Suprapubic skin (tissue), 4 donors: ENCODE data around the gene MCF2L2. TPM values are rescaled to one million over a fixed set of nuclear protein-coding genes. Genes with fewer than 3 reads are reported as not detected.
A peak's percentile ranks its signal among the peaks of the same experiment; 100 is the strongest.

Experiments used
- DNase-seq, 2 donors: peaks; one replicate each; pipeline ENCODE4 v3.0.0-alpha.2; 2019; ENCODE audit warnings: low spot score in 2 of 2
- H3K27ac ChIP-seq: fragments of 200-600 bp; sonication (generic); one replicate; pipeline ENCODE4 v1.5.1; 2019
- H3K27me3 ChIP-seq: fragments of 200-600 bp; sonication (generic); one replicate; pipeline ENCODE4 v1.5.1; 2019
- H3K36me3 ChIP-seq: fragments of 200-600 bp; sonication (generic); one replicate; pipeline ENCODE4 v1.5.1; 2019
- H3K4me1 ChIP-seq: fragments of 200-600 bp; sonication (generic); one replicate; pipeline ENCODE4 v1.5.1; 2019
- H3K4me3 ChIP-seq: fragments of 200-600 bp; sonication (generic); one replicate; pipeline ENCODE4 v1.5.1; 2019; ENCODE audit warnings: mild to moderate bottlenecking
- H3K9me3 ChIP-seq: fragments of 200-600 bp; sonication (generic); one replicate; pipeline ENCODE4 v1.5.1; 2019
- CTCF ChIP-seq, 2 donors: fragments of 200-600 bp in 1 of 2; fragments of 450-650 bp in 1 of 2; sonication (generic) in 1 of 2; IDR thresholded peaks; one replicate each; pipeline ENCODE4 v1.5.1; 2016 to 2019; ENCODE audit warnings: antibody characterized with exemption in 2 of 2, mild to moderate bottlenecking in 1 of 2, moderate library complexity in 1 of 2
- EP300 ChIP-seq: sonication (generic); formaldehyde crosslinking; IDR thresholded peaks from one replicate; pipeline ENCODE4 v1.6.1; 2017; ENCODE audit warnings: antibody characterized with exemption
- POLR2A ChIP-seq, 2 donors: fragments of 450-650 bp; IDR thresholded peaks; one replicate each; pipeline ENCODE4 v1.6.1; 2017; ENCODE audit warnings: antibody characterized with exemption in 2 of 2, mild to moderate bottlenecking in 2 of 2, moderate library complexity in 2 of 2
- POLR2AphosphoS5 ChIP-seq, 3 donors: sonication (generic); formaldehyde crosslinking; IDR thresholded peaks; one replicate each; pipeline ENCODE4 v1.6.1; 2017; ENCODE audit warnings: antibody characterized with exemption in 3 of 3
- WGBS: methylation state at CpG from one replicate; pipeline ENCODE4 v1.1.5; 2018; 5-methylcytosine and 5-hydroxymethylcytosine counted together
- total RNA-seq, 4 donors: library from RNA; depleted of rRNA; stranded (reverse); fragments of >200 nt; gene quantifications; one replicate each; pipeline ENCODE4 v1.1.0, GENCODE V29; 2016

Gene MCF2L2
- total RNA-seq, 4 donors from 2014 or later: 0.36 to 2.2 (median 0.64) TPM

DNA sequence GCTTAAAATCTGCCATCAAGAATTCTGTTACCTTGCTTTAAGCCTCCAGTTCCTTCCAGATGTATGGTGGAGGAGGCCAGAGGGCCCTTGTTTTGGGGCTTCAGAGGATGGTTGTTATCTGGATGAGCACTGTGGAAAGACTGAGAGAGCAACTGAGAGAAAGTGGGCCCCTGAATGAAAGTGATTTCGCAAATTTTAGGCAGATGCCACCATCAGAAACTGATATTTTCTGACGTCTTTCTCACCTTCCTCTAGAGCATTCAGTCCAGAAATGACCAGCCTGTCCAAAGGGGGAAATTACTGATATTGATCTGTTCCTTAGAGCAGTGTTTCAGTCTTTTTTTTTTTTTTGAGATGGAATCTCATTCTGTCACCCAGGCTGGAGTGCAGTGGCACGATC, 162.0 kb downstream of the MCF2L2 start:
- no peaks in the 10 kb centered on the region for H3K27me3 ChIP-seq
- TF ChIP-seq CTCF (IDR thresholded peaks at IDR 0.05) (no peak), POLR2A (IDR thresholded peaks at IDR 0.05) (no peak), EP300 (no peak), POLR2AphosphoS5 (IDR thresholded peaks at IDR 0.05) (no peak)

GRCh38 chr3:183265834-183266417, 162.5 kb downstream of the MCF2L2 start:
- Histone ChIP-seq H3K27me3 (no peaks in the 10 kb centered on the region), H3K36me3 (no peaks in the 10 kb centered on the region), H3K4me1 (peaks cover 62% of the 10 kb centered on the region), H3K4me3 (no peak overlapping the region), H3K27ac (peak overlapping the region; percentile 82), H3K9me3 (no peaks in the 10 kb centered on the region)
- no peak for DNase-seq
- 47% methylated on average over 5 of the region's 5 CpGs for WGBS
- TF ChIP-seq CTCF (IDR thresholded peaks at IDR 0.05): no peak
- peak in 1 of 3 donors; percentile 45 for TF ChIP-seq POLR2AphosphoS5 (IDR thresholded peaks at IDR 0.05)

More for the DNA sequence above, 162.0 kb downstream of the MCF2L2 start:
- no peak for DNase-seq
- 76% methylated on average over 3 of the region's 3 CpGs for WGBS
- H3K4me1 ChIP-seq: peaks cover 58% of the 10 kb centered on the region
- H3K27ac ChIP-seq: peak overlapping the region; percentile 72
- H3K4me3 ChIP-seq: no peak overlapping the region
- no peaks in the 10 kb centered on the region for H3K36me3 ChIP-seq
- no peaks in the 10 kb centered on the region for H3K9me3 ChIP-seq

DNA sequence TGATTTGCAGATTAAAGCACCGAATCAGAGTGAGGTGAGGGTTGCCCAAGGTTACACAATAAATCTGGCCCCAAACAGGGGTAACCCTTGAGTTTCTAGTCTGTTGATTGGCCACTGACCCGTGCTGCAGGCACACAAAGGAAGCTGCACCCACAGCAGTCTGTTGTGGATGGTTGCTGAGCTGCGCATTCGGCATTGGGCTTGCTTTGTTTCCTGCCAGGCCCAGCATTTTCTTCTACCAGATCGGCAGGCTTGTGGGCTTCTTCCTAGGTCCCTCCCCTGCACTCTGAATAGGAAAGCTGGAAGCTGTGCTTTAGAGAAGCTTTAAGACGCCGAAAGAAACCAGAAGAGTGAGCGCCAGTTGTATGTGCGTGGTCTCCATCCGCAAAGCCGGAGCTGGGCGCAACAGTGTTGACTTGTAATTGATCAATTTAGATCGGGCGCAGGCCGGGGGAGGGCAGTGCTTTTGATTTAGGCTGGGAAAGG, 163.2 kb downstream of the MCF2L2 start:
- Histone ChIP-seq H3K4me1 (peaks cover 69% of the 10 kb centered on the region), H3K4me3 (no peak overlapping the region), H3K27me3 (no peaks in the 10 kb centered on the region), H3K27ac (peak overlapping the region; percentile 82), H3K9me3 (no peaks in the 10 kb centered on the region), H3K36me3 (no peaks in the 10 kb centered on the region)
- TF ChIP-seq CTCF (IDR thresholded peaks at IDR 0.05) (no peak), POLR2AphosphoS5 (IDR thresholded peaks at IDR 0.05) (no peak), EP300 (no peak), POLR2A (IDR thresholded peaks at IDR 0.05) (no peak)
- 61% methylated on average over 15 of the region's 15 CpGs for WGBS
- DNase-seq: no peak

- TF ChIP-seq POLR2AphosphoS5 (IDR thresholded peaks at IDR 0.05): no peak
- no peak for TF ChIP-seq CTCF (IDR thresholded peaks at IDR 0.05)
- no peak for TF ChIP-seq EP300
- no peak for TF ChIP-seq POLR2A (IDR thresholded peaks at IDR 0.05)
- peaks cover 70% of the 10 kb centered on the region for H3K4me1 ChIP-seq
- H3K36me3 ChIP-seq: no peaks in the 10 kb centered on the region
- no peak overlapping the region for H3K4me3 ChIP-seq
- H3K27ac ChIP-seq: peak overlapping the region; percentile 82
- DNase-seq: no peak
- no peaks in the 10 kb centered on the region for H3K9me3 ChIP-seq
- no peaks in the 10 kb centered on the region for H3K27me3 ChIP-seq
- WGBS: 84% methylated on average over 5 of the region's 5 CpGs
These were observed 164.2 kb downstream of the MCF2L2 start for GRCh38 chr3:183264268-183264667.

DNA sequence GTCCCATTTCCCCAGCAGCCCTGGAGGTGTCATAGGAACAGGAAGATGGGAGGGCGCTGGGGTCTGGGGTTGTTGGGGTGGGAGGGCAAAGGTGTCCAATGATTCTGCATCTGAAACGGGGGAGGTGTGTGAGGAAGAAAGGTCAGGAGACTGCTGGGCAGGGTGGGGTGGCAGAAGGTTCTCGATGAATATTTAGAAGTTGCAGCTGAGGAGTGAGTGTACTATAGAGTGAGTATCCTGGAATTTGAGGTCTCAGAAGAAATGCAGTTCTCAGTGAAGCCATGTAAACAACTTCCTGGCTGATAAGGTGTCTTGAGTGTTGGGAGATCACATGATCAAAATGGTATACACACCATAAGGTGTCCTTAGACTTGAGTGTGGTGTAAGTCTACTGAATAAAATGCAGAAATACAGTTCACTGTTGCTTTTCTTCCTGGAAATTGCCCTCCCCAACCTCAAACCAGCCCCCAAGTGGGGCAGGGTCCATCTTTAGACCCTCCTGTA, 165.5 kb downstream of the MCF2L2 start:
- H3K4me1 ChIP-seq: peaks cover 61% of the 10 kb centered on the region
- H3K27ac ChIP-seq: peak overlapping the region; percentile 82
- TF ChIP-seq POLR2A (IDR thresholded peaks at IDR 0.05) (no peak), POLR2AphosphoS5 (IDR thresholded peaks at IDR 0.05) (no peak), EP300 (no peak), CTCF (IDR thresholded peaks at IDR 0.05) (no peak)
- WGBS: 90% methylated on average over 3 of the region's 3 CpGs
- H3K27me3 ChIP-seq: no peaks in the 10 kb centered on the region
- H3K9me3 ChIP-seq: no peaks in the 10 kb centered on the region
- no peak overlapping the region for H3K4me3 ChIP-seq
- DNase-seq: no peak
- no peaks in the 10 kb centered on the region for H3K36me3 ChIP-seq
